Measurements from ENCODE around the gene TRAF3IP3. TPM values are rescaled to one million over a fixed set of nuclear protein-coding genes. Genes with fewer than 3 reads are reported as not detected.

TRAF3IP3 gene
- total and polyA plus RNA-seq, 2 donors (not counting 1 experiment from before 2014, with no cell fraction given), result 262 to 344 TPM

DNA sequence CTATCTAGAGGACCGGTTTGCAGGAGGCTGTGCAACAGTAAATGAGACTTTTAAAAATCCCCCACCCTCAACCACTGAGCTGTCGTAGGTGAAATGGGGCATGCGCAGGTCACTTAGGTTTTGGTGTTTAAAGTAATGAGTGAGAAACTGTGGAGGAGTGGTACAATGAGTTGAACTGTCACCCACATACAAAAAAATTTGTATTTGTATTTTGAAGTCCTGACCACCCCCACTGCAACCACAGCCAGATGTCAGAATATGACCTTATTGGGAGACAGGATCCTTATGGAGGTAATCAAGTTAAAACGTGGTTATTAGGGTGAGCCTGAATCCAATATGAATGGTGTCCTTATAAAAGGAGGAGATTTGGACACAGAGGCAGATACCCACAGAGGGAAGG lies 51.7 kb downstream of the TRAF3IP3 start:
- Histone ChIP-seq H3K9me3 (ENCODE audit: control extremely low read depth in 1 of 3, control insufficient read depth in 2 of 3, insufficient read depth in 1 of 3, low read length in 2 of 3) (peaks cover 0 to 8% (median 0%) of the 10 kb centered on the region in 3 donors), H3K36me3 (replicated peaks in 1 of 2; ENCODE audit: control extremely low read depth in 1 of 2, control insufficient read depth in 1 of 2, extremely low read depth in 1 of 2, insufficient read depth in 2 of 2, low read length in 1 of 2) (no peaks in the 10 kb centered on the region), H4K20me1 (ENCODE audit: control insufficient read depth, insufficient read depth, low read length, poor library complexity, severe bottlenecking) (no peaks in the 10 kb centered on the region), H3K9ac (ENCODE audit: low read length) (no peak overlapping the region), H3K4me2 (replicated peaks; ENCODE audit: low read depth, low read length, poor library complexity, severe bottlenecking) (no peak overlapping the region), H3K27ac (ENCODE audit: low read length in 2 of 2) (no peak overlapping the region), H3K4me1 (ENCODE audit: control insufficient read depth in 2 of 2, insufficient read depth in 2 of 2, low read length in 2 of 2) (peaks cover 10 to 13% of the 10 kb centered on the region in 2 donors), H3K79me2 (ENCODE audit: control insufficient read depth, insufficient read depth, low read length) (no peaks in the 10 kb centered on the region), H2AFZ (ENCODE audit: insufficient read depth, low read depth, low read length, poor library complexity, severe bottlenecking) (no peak overlapping the region), H3K4me3 (ENCODE audit: control extremely low read depth in 1 of 5, extremely low read depth in 1 of 5, insufficient read depth in 1 of 5, low read depth in 2 of 5, low read length in 4 of 5) (no peak overlapping the region), H3K27me3 (replicated peaks in 1 of 4; ENCODE audit: control extremely low read depth in 1 of 4, control insufficient read depth in 3 of 4, insufficient read depth in 4 of 4, low read length in 3 of 4) (peaks cover 0 to 14% (median 7%) of the 10 kb centered on the region in 4 experiments)
- no CpG with 5 or more reads among the region's 4 CpGs for WGBS (ENCODE audit: insufficient coverage)
- Mint-ChIP-seq H3K4me3 (no peak overlapping the region), H3K9me3 (ENCODE audit: insufficient read depth) (no peaks in the 10 kb centered on the region), H3K27me3 (peaks cover 11% of the 10 kb centered on the region), H3K4me1 (peaks cover 11% of the 10 kb centered on the region), H3K27ac (no peak overlapping the region)
- ChIA-PET CTCF (interaction anchor here (0.9 to 6.5 kb wide), 2 partner anchors 16 to 59 kb away, joined by 3 to 45 read pairs; no protein-coding TSS in a partner anchor), POLR2A (no interaction called here)
- DNase-seq (no peak), ATAC-seq (ENCODE audit: low read depth) (no peak)
- TF ChIP-seq, protein P1, sequence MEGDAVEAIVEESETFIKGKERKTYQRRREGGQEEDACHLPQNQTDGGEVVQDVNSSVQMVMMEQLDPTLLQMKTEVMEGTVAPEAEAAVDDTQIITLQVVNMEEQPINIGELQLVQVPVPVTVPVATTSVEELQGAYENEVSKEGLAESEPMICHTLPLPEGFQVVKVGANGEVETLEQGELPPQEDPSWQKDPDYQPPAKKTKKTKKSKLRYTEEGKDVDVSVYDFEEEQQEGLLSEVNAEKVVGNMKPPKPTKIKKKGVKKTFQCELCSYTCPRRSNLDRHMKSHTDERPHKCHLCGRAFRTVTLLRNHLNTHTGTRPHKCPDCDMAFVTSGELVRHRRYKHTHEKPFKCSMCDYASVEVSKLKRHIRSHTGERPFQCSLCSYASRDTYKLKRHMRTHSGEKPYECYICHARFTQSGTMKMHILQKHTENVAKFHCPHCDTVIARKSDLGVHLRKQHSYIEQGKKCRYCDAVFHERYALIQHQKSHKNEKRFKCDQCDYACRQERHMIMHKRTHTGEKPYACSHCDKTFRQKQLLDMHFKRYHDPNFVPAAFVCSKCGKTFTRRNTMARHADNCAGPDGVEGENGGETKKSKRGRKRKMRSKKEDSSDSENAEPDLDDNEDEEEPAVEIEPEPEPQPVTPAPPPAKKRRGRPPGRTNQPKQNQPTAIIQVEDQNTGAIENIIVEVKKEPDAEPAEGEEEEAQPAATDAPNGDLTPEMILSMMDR (IDR thresholded peaks at IDR 0.05), result no peak
- TF ChIP-seq EZH2 (IDR thresholded peaks at IDR 0.05; ENCODE audit: borderline replicate concordance, insufficient read depth, low read depth, low read length, poor library complexity, severe bottlenecking), result no peak
- intact Hi-C loops (cut with micrococcal nuclease), result no loop called here

DNA sequence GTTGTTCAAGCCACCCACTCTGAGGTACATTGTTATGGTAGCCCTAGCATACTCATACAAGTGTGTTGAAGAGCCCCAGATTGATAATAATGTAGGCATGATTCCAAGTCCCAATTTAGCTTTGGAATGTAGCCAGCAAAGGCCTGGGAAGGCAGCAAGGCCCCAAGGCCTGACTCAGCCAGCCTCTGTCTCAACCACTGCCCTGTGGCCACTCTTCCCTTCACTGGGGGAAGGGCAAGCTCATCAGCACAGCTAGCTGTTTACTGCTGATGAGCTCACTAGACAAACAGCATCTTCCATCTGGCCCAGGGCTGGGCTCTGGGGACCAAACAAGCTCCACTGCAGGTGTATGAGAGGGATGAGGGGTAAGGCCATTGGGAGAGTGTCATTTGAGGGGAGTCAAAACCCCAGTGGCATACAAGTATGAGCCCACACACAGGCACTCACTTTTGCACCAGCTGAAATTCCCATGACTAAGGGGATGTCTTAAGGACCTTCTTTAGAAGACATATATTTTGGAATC lies 52.3 kb downstream of the TRAF3IP3 start:
- Histone ChIP-seq H3K27me3 (replicated peaks in 1 of 4; ENCODE audit: control extremely low read depth in 1 of 4, control insufficient read depth in 3 of 4, insufficient read depth in 4 of 4, low read length in 3 of 4) (peaks cover 0 to 14% (median 7%) of the 10 kb centered on the region in 4 experiments), H3K4me1 (ENCODE audit: control insufficient read depth in 2 of 2, insufficient read depth in 2 of 2, low read length in 2 of 2) (peaks cover 10 to 13% of the 10 kb centered on the region in 2 donors), H2AFZ (ENCODE audit: insufficient read depth, low read depth, low read length, poor library complexity, severe bottlenecking) (no peak overlapping the region), H3K4me3 (ENCODE audit: control extremely low read depth in 1 of 5, extremely low read depth in 1 of 5, insufficient read depth in 1 of 5, low read depth in 2 of 5, low read length in 4 of 5) (no peak overlapping the region), H3K9me3 (ENCODE audit: control extremely low read depth in 1 of 3, control insufficient read depth in 2 of 3, insufficient read depth in 1 of 3, low read length in 2 of 3) (peaks cover 0 to 8% (median 0%) of the 10 kb centered on the region in 3 donors), H3K4me2 (replicated peaks; ENCODE audit: low read depth, low read length, poor library complexity, severe bottlenecking) (no peak overlapping the region), H3K9ac (ENCODE audit: low read length) (no peak overlapping the region), H3K36me3 (replicated peaks in 1 of 2; ENCODE audit: control extremely low read depth in 1 of 2, control insufficient read depth in 1 of 2, extremely low read depth in 1 of 2, insufficient read depth in 2 of 2, low read length in 1 of 2) (no peaks in the 10 kb centered on the region), H3K79me2 (ENCODE audit: control insufficient read depth, insufficient read depth, low read length) (no peaks in the 10 kb centered on the region), H4K20me1 (ENCODE audit: control insufficient read depth, insufficient read depth, low read length, poor library complexity, severe bottlenecking) (no peaks in the 10 kb centered on the region), H3K27ac (ENCODE audit: low read length in 2 of 2) (no peak overlapping the region)
- ChIA-PET POLR2A (no interaction called here), CTCF (interaction anchor here (0.9 to 6.5 kb wide), 3 partner anchors 15 to 60 kb away, joined by 3 to 45 read pairs (median 4); partner anchors contain the start of gene UTP25)
- Mint-ChIP-seq H3K9me3 (ENCODE audit: insufficient read depth) (no peaks in the 10 kb centered on the region), H3K4me3 (no peak overlapping the region), H3K27ac (no peak overlapping the region), H3K4me1 (peaks cover 11% of the 10 kb centered on the region), H3K27me3 (peaks cover 11% of the 10 kb centered on the region)
- ATAC-seq (ENCODE audit: low read depth) (no peak), DNase-seq (no peak)
- intact Hi-C loops (cut with micrococcal nuclease), result no loop called here
- TF ChIP-seq, protein P1 (IDR thresholded peaks at IDR 0.05), result no peak
- TF ChIP-seq EZH2 (IDR thresholded peaks at IDR 0.05; ENCODE audit: borderline replicate concordance, insufficient read depth, low read depth, low read length, poor library complexity, severe bottlenecking), result no peak
